Epithelial cell of proximal tubule (primary cell): ENCODE data around the gene HSPA12B. TPM values are rescaled to one million over a fixed set of nuclear protein-coding genes. Genes with fewer than 3 reads are reported as not detected.

Experiments used
- DNase-seq: peaks from one replicate; pipeline ENCODE4 v3.0.0-alpha.2; 2011; ENCODE audit warnings: low read depth
- H3K4me3 ChIP-seq: 2 replicates; pipeline ENCODE4 v1.5.1; 2011; ENCODE audit warnings: low read depth, mild to moderate bottlenecking, low read length
- total RNA-seq: library from RNA; depleted of rRNA; stranded (reverse); fragments of >200 nt; gene quantifications from 2 replicates; pipeline ENCODE4 v1.2.3, GENCODE V29; 2015
- TF ChIP-seq, protein P1 (sequence below): conservative IDR thresholded peaks from 2 replicates; pipeline ENCODE4 v1.5.1; 2012; ENCODE audit warnings: low read depth, mild to moderate bottlenecking, low read length

The HSPA12B gene
- total RNA-seq, 1 donor from 2014 or later: not detected

DNA sequence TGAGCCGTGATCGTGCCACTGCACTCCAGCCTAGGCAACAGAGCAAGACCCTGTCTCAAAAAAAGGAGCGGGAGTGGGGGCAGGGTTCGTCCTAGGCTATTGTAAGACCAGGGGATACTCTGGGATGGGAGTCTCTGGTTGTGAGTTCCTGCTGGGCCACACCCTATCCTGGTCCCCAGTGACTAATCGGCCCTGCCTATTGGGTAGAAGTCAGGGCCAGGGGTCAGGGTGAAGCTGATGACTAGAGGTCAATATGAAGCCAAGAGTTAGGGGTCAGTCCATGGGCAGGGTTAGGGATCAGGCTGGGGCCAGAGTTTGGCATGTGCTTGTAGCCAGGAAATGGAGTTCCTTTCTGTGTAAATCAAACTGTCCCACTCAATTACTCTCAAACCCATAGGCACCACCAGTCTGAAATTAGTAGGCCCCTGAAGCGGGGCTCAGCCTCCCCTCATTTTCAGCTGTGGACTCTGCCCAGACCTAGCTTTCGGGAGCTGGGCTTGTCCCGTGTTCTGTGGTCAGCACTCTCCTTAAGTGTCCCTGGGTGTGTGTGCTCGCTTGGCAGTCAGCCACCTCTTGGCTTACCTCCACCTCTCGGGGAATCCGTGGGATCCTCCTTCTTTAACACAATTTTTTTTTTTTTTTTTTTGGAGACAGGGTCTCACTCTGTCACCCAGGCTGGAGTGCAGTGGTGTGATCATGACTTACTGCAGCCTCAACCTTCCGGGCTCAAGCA lies 1.8 kb downstream of the HSPA12B start:
- no peak for DNase-seq
- H3K4me3 ChIP-seq: no peak overlapping the region
- TF ChIP-seq, protein P1, sequence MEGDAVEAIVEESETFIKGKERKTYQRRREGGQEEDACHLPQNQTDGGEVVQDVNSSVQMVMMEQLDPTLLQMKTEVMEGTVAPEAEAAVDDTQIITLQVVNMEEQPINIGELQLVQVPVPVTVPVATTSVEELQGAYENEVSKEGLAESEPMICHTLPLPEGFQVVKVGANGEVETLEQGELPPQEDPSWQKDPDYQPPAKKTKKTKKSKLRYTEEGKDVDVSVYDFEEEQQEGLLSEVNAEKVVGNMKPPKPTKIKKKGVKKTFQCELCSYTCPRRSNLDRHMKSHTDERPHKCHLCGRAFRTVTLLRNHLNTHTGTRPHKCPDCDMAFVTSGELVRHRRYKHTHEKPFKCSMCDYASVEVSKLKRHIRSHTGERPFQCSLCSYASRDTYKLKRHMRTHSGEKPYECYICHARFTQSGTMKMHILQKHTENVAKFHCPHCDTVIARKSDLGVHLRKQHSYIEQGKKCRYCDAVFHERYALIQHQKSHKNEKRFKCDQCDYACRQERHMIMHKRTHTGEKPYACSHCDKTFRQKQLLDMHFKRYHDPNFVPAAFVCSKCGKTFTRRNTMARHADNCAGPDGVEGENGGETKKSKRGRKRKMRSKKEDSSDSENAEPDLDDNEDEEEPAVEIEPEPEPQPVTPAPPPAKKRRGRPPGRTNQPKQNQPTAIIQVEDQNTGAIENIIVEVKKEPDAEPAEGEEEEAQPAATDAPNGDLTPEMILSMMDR: no peak

DNA sequence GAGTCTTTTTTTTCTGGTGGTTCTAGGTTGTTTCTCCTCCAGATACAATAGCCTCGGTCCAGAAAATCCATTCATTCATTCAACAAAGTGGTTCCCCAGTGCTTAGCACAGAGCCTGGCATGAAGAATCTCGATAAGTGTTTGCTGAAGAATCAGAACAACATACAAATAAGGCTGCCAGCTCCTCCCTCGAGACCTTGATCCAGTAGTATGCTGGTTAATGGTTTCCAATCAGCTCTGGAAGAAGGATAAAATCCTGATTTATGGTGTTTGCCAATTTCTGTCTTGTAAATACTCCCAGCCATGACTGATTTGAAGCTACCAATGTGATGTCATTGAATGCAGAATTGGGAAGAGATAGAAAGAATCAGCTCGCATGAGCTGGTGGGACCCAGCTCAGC lies 3.3 kb downstream of the HSPA12B start:
- no peak overlapping the region for H3K4me3 ChIP-seq
- TF ChIP-seq, protein P1: no peak
- no peak for DNase-seq

DNA sequence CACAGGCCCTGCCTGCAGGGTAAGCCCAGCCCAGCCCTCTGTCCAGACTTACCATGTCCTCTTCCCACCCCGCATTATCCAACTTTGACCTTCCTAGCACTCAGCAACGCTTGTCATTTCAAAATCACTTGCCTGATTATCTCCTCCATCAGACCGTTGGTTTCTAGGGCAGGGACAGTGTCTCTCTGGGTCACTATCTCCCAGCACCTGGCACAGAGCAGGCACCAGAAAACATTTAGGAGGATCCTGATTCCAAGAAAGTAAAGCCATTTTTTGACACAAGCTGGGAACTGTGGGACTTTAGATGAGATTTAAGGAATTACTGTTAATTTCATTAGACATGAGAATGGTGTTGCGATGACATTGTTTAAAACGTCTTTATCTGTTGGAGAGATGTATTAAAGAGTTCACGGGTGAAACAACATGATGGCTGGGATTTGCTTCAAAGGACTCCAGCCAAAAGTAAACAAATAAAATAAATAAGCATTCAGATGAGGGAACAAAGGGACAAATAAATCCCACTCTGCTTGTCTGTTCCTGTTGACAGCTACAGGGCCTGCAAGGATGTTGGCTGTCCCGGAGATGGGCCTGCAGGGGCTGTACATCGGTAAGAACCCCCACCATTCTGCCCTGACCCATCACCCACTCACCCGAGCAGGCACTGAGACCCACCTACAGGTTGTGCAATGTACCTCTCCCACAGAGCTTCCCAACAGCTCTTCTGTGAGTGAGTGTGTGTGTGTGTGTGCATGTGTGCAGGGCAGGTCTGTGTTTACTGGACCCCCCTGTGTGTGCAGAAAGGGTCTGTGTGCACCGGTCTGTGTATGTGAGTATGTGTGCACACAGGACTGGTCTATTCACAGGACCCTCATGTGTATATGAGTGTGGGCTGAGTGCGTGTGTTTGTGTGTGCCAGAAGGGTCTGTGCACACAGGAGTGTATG lies 5.9 kb downstream of the HSPA12B start:
- DNase-seq: no peak
- TF ChIP-seq, protein P1: no peak
- no peak overlapping the region for H3K4me3 ChIP-seq

DNA sequence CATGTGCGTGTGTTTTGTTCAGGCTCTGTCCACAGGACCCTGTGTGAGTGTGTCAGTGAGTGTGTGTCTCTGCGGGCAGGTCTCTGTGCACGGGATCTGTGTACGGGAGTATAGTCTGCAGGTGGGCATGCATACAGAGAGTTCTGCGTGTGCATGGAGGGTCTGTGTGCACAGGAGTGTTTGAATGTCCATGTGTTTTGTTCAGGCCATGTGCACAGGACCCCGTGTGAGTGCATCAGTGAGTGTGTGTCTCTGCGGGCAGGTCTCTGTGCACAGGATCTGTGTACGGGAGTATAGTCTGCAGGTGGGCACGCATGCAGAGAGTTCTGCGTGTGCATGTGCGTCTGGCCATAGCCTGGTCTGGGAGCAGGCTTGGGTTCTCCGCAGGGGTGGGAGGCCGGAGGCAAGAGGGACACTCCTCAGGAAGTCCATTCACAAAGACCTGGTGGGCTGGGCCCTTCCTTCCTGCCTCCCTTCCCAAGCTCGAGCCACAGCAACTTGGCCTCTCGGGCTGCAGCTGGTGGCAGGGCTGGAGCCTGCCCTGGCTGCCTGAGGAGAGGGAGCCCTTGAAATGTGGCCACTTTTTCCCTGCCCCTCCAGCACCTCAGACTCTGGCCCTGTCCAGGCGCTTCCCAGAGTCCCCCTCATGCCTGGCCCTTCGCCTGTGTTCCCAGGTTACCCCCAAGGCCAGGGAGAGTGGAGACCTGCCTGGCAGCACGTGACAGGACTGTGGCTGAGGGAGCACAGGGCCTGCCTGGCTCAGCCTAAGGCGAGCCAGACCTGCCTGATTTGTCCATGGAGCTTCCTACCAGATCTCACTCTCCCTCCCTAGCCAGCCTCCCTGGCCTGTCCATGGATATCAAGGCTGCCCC lies 6.8 kb downstream of the HSPA12B start:
- TF ChIP-seq, protein P1: no peak
- no peak overlapping the region for H3K4me3 ChIP-seq
- DNase-seq: no peak

DNA sequence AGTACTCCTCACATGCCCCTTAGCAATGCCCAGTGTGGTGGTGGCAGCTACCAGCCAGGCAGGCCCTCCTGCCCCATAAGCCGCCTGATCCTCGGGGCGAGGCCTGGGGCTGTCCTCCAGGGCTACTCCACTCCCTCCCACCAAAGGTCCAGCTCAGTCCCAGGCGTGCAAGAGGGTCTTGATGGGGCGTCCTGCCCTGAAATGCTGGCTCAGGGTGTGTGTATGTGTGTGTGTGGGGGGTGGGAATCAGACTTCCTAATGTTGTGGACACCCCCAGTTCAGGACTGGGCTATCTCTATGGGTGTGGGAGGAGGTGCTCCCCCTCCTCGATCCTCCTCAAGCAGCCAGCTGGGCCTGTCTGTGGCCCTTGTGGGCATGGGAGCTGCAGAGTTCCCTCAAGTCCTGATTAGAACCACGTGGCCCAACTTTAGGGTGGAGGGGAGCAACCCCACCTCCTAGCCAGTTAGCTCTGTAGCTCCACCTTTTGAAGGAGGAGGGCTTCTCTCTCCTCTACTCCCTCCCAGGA lies 7.5 kb downstream of the HSPA12B start:
- no peak for DNase-seq
- H3K4me3 ChIP-seq: no peak overlapping the region
- TF ChIP-seq, protein P1: no peak

DNA sequence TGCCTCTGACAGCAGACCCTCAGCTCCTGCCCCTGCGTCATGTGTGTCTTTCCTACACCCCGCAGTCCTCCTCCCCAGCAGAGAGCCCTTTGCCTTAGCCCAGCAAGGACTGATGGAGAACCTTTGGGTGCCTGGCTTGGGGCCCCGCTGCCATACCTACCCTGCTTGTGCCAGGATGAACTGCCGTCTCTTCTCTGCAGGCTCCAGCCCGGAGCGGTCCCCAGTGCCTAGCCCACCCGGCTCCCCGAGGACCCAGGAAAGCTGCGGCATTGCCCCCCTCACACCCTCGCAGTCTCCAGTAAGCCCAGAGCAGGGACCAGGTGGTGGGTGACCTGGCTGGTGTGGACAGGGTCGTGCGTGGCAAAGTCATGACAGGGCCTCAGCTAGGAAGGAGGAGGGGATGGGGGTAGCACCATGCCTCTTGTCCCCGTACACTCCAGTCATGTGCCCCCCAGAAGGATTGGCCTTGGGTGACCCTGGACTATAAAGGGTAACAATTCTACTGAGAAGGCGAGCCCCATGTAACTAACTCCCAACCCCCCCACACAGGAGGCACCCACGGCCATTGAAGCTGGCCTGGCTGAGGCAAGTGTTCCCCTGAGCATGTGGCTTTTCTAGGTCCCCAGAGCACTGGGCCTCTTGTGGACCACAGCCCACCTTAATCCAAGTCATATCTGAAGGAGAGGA lies 8.3 kb downstream of the HSPA12B start:
- TF ChIP-seq, protein P1: no peak
- no peak for DNase-seq
- no peak overlapping the region for H3K4me3 ChIP-seq
